GM18907 (cell line): ENCODE data around the gene CYBC1.

Source experiments
- ATAC-seq: cut with Tn5 transposase; IDR thresholded peaks from one replicate; pipeline ENCODE4 v1.9.1; 2021; ENCODE audit warnings: mild to moderate bottlenecking, moderate library complexity; ENCODE audit not compliant: unreplicated experiment

The CYBC1 gene

GRCh38 chr17:82450357-82451106, at the start of gene CYBC1:
Gene CYBC1, minus strand, starts transcription at chr17:82450752. Its CDS starts 1,498 bp downstream, at chr17:82449254.
- peak; percentile 62 for ATAC-seq

DNA sequence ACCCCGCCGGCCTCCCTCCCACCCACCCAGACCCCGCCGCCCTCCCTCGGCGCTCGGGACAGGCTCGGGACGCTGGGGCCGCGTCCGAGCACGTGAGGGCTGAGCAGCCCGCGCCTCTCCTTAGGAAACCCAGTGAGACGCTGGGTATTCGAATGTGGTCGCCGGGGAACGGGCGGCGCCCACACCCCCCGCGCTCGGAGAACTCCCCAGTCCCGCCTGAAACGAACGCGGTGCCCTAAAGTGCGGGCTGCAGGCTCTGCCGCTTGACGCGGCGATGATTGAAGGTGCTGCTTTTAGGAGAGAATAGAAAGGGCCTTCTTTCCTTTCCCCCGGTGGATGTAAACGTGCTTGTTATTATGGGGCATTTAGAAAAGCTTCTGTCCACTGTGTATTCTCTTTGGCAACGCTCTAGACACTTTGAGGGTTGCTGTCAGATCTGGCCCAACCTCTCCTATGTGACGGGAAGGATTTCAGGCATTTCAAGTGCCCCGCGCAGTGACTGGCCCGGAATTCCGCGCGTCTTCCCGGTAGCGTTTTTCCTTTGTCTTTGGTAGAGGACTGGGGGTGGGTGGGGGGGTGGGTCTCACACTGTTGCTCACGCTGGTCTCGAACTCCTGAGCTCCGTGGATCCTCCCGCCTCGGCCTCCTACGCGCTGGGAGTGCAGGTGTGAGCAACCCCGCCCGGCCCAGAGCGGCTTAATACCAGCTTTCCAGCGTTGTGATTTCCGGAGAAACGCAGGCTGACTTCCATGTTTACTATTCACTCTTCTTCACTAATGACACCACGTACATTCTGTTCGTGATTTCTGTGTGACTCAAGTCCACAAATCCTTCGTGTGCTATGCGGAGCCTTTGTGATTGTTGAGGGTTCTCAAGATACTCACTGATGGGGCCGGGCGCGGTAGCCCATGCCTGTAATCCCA, 47.2 kb upstream of the CYBC1 start:
- ATAC-seq, result peak; percentile 3

- peak; percentile 63 for ATAC-seq
These were observed 46.2 kb upstream of the CYBC1 start for GRCh38 chr17:82496529-82497434.

DNA sequence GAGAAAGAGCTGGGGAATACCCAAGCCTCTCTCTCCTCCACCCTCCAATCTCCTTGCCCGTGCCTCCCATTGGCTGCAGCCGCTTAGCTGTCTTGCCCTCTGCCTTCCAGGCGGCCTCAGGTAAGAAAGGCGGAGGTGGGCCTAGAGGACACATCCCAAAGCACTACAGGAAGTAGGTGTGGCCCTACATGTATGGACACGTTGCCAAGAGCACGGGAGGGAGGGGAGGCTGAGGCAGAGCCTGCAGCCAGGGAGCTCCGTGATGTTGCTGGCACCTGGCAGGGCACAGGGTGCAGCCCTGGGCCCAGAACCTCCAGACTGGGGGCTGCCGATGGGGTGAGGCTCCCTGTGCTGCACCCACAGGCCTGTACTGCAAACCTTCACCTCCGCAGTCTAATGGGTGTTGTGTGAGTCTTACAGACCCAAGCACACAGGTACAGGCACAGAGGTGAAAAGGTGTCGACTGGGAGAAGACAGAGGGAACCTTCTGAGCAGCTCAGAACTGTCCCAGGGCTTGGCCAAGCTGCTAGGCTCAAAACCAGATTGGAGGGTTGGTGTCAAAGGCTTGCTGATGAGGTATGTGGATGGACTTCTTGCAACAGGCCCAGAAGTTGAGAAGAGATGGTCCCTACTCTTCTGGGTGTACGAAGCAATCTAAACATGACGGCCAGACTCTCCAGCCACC, 45.4 kb upstream of the CYBC1 start:
- ATAC-seq, result no peak

DNA sequence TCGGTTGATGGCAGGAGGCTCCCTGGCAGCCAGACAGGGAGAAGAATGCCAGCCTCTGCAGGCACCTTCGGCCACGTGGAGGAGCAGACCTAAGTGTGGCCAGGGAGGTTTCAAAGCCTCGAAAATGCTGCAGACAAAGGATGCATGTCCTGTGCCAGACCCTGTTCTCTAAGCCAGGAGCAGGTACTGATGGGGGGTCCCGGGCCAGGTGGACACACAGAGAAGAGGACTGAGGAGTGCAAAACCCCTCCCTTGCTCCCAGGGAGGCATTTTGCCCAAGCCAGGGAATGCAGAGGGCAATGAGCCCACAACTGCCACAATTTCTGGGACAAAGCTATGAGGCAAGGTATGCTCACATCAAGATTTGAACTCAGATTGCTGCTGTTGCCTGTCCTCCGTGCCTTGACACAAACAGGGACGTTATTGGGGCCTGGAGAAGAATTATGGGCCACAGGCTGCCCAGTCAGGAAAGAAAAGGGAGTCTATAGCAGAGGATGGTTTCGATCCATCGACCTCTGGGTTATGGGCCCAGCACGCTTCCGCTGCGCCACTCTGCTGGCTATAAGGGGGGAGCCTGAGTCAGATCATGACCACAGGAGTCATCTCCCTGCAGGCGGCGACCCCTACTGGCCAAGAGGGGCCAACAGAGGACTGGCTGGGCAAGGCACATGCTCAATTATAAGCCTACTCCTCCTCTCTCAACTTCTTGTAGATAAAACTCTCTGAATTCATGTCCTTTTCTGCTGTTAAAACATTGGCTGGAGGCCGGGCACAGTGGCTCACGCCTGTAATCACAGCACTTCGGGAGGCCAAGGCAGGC, 43.9 kb upstream of the CYBC1 start:
- ATAC-seq, result peak; percentile 52

DNA sequence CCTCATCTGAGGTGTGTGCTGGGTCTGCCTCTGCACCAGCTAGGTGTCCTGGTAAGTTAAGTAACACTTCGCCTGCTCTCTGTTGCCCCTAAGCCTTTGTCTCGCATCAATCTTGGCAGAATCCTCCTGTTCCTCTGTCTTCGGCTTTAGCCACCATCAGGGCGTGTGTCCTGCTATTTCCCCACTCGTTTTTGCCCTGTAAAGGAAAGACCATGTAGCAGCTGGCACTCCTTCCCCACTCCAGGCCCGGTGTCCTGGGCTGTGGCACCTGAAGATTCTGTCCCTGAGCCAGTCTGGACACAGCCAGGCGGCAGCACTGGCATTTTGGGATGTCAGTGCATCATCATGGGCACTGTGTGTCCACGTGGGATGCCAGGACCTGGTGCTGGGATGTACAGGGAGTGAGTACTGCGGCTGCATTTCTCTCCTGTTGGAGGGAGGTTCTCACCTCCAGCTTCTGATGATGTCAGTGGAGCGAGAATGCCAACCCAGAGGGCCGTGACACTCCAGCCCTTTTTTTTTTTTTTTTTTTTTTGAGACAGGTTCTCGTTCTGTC, 42.8 kb upstream of the CYBC1 start:
- no peak for ATAC-seq

- ATAC-seq, result no peak
These were observed 42.2 kb upstream of the CYBC1 start for GRCh38 chr17:82492643-82493225.

- ATAC-seq, result no peak
These were observed 41.0 kb upstream of the CYBC1 start for GRCh38 chr17:82491533-82491932.

GRCh38 chr17:82491196-82491530, 40.6 kb upstream of the CYBC1 start:
- ATAC-seq, result no peak

- no peak for ATAC-seq
These were observed 40.1 kb upstream of the CYBC1 start for GRCh38 chr17:82490512-82491195.

DNA sequence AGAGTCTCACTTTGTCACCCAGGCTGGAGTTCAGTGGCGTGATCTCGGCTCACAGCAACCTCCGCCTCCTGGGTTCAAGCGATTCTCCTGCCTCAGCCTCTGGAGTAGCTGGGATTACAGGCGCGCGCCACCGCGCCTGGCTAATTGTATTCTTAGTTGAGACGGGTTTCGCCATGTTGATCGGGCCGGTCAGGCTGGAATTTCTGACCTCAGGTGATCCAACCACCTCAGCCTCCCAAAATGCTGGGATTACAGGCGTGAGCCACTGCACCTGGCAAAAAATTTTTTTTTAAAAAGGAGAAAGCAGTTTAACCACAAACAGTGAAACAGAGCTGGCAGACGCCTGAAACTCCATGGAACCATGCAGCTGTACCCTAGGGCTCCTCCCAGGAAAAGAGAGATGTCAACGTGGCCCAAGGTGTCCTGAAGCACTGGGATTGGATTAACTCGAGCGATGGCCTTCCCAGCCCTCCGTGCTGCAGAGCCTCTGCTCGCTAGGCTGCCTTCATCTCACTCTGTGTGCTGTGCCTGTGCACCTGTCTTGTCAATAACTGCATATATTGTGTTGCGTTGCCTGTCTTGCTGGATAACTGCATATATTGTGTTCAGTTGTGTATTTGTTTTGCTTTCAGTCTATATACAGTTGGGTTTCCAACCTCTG, 39.4 kb upstream of the CYBC1 start:
- no peak for ATAC-seq

- no peak for ATAC-seq
These were observed 38.6 kb upstream of the CYBC1 start for GRCh38 chr17:82489117-82489516.

DNA sequence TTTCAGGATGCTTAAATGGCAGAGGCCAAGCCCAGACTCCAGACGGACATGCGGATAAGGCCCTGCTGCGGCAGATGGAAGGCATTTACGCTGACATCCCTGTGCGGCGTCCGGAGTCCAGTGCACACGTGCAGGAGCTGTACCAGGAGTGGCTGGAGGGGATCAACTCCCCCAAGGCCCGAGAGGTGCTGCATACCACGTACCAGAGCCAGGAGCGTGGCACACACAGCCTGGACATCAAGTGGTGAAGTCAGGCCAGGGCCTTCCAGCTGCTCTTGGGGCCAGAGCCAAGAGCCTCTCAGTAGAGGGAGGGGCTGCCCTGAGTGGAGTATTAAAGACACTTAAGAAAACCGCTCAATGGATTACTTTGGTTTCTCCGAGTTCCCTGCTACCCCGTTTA, 37.4 kb upstream of the CYBC1 start:
- ATAC-seq, result no peak

- no peak for ATAC-seq
These were observed 35.9 kb upstream of the CYBC1 start for GRCh38 chr17:82486231-82487094.

GRCh38 chr17:82483836-82484235, 33.3 kb upstream of the CYBC1 start:
- ATAC-seq, result no peak

GRCh38 chr17:82483204-82483660, 32.7 kb upstream of the CYBC1 start:
- ATAC-seq, result no peak

- ATAC-seq, result no peak
These were observed 29.8 kb upstream of the CYBC1 start for GRCh38 chr17:82480318-82480717.
